Right cardiac atrium (tissue), 5 donors: ENCODE data around the gene RABGGTA. TPM values are rescaled to one million over a fixed set of nuclear protein-coding genes. Genes with fewer than 3 reads are reported as not detected.
A peak's percentile ranks its signal among the peaks of the same experiment; 100 is the strongest.

Source experiments
- ATAC-seq, 2 donors: fragments of 200-7000 bp; cut with Tn5 transposase; one replicate each; pipeline versions ENCODE4 v1.8.0 to v1.9.1; 2020; ENCODE audit warnings: moderate library complexity in 2 of 2, mild to moderate bottlenecking in 1 of 2
- DNase-seq, 3 donors: peaks; one replicate each; pipeline ENCODE4 v3.0.0-alpha.2; 2020
- H3K27ac ChIP-seq: one replicate; pipeline ENCODE4 v1.5.1; 2013; ENCODE audit warnings: mild to moderate bottlenecking, low read length, control low read depth, moderate library complexity
- H3K27me3 ChIP-seq: one replicate; pipeline ENCODE4 v1.6.1; 2013; ENCODE audit not compliant: control insufficient read depth, insufficient read depth
- H3K4me1 ChIP-seq: one replicate; pipeline ENCODE4 v1.6.1; 2013; ENCODE audit warnings: low read length; ENCODE audit not compliant: control insufficient read depth, insufficient read depth
- H3K4me3 ChIP-seq: one replicate; pipeline ENCODE4 v1.5.1; 2013; ENCODE audit warnings: low read length, control low read depth
- H3K9me3 ChIP-seq: one replicate; pipeline ENCODE4 v1.6.1; 2013; ENCODE audit warnings: low read length; ENCODE audit not compliant: control insufficient read depth
- WGBS: extraction: QIAGEN DNeasy Blood & Tissue Kit; methylation state at CpG from one replicate; pipeline ENCODE4 v1.1.7; 2013; 5-methylcytosine and 5-hydroxymethylcytosine counted together
- intact Hi-C, 4 donors: fragments of 100-400 bp; cut with DNase I; formaldehyde crosslinking; loops; one replicate each; pipeline versions ENCODE4 v1.11.0 to v1.14.0; 2022 to 2023
- polyA plus RNA-seq: library from polyadenylated mRNA; stranded (reverse); fragments of 200-250 nt; gene quantifications from one replicate; pipeline ENCODE4 v1.2.3, GENCODE V29; 2013
- total RNA-seq, 4 donors: library from RNA; stranded (reverse); fragmentation: NEBNext Ultra II Directional; extraction: Animal tissue kit (Norgen Biotek cat#: 25700); gene quantifications; one replicate each; pipeline ENCODE4 v1.2.1, GENCODE V29; 2021
- donor health status: healthy with polysubstance abuse.
- donor health status: DM: no; HTN: yes; CAD: no.
- donor health status: DM: no; HTN: no; CAD: no.
- donor health status: DM: no; HTN: yes; CAD: no; lungs with severe emphysema.
- donor health status: DM: yes; HTN: yes; CAD: no.

RABGGTA gene
- total and polyA plus RNA-seq, 5 donors = 18.1 to 21.4 (median 20.7) TPM

- Histone ChIP-seq H3K4me1 (peaks cover 2% of the 10 kb centered on the region), H3K27ac (no peak overlapping the region)
- WGBS = 88% methylated on average over 6 of the region's 6 CpGs
Observed at GRCh38 chr14:24277071-24277470, 5.7 kb upstream of the RABGGTA start.

GRCh38 chr14:24274101-24274543, 2.7 kb upstream of the RABGGTA start:
- DNase-seq (peak in 1 of 3 donors; percentile 3), ATAC-seq (no peak)
- H3K4me1 ChIP-seq = no peaks in the 10 kb centered on the region
- intact Hi-C loops = no loop called here
- WGBS = 72% methylated on average over 3 of the region's 3 CpGs
- no peaks in the 10 kb centered on the region for H3K27me3 ChIP-seq
- no peak overlapping the region for H3K27ac ChIP-seq
- H3K4me3 ChIP-seq = no peak overlapping the region
- no peaks in the 10 kb centered on the region for H3K9me3 ChIP-seq

More at GRCh38 chr14:24277071-24277470, 5.7 kb upstream of the RABGGTA start:
- peak in 1 of 3 donors; percentile 10 for DNase-seq
- no peaks in the 10 kb centered on the region for H3K9me3 ChIP-seq
- H3K4me3 ChIP-seq = no peak overlapping the region
- no peaks in the 10 kb centered on the region for H3K27me3 ChIP-seq
- intact Hi-C loops = no loop called here
- ATAC-seq = no peak

DNA sequence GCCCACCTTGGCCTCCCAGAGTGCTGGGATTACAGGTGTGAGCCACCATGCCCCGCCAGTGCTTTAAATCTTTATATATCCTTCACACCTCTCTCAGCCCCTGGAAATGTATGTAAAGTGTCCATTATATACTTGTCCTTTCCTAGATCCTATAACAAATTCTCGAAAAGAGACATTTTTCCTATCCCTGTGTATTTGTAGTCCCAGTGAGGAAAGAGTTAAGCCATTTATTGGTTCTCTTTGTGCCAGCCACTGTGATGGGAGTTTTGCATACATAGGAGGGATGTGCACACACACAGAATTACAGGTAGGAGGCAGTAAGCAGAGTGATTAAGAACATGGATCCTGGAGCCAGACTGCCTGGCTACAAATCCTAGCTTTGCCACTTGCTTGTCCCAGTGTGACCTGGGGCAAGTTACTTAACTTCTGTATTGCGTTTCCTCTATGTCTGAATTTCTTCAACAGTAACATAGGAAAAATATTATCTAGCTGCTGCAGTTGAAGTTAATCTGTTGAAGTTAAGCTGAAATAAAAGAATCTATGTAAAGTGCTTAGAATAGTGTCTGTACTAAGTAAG, 2.1 kb upstream of the RABGGTA start:
- no peak overlapping the region for H3K27ac ChIP-seq
- ATAC-seq (no peak), DNase-seq (peak in 1 of 3 donors; percentile 4)
- no peaks in the 10 kb centered on the region for H3K9me3 ChIP-seq
- WGBS = 92% methylated on average over 3 of the region's 3 CpGs
- no peaks in the 10 kb centered on the region for H3K4me1 ChIP-seq
- intact Hi-C loops = no loop called here
- no peak overlapping the region for H3K4me3 ChIP-seq
- no peaks in the 10 kb centered on the region for H3K27me3 ChIP-seq

GRCh38 chr14:24272467-24272866, 1.1 kb upstream of the RABGGTA start:
- Histone ChIP-seq H3K27me3 (no peaks in the 10 kb centered on the region), H3K4me3 (no peak overlapping the region), H3K27ac (no peak overlapping the region), H3K4me1 (no peaks in the 10 kb centered on the region), H3K9me3 (no peaks in the 10 kb centered on the region)
- 89% methylated on average over 2 of the region's 2 CpGs for WGBS
- intact Hi-C loops = no loop called here
- ATAC-seq = no peak
- no peak for DNase-seq

DNA sequence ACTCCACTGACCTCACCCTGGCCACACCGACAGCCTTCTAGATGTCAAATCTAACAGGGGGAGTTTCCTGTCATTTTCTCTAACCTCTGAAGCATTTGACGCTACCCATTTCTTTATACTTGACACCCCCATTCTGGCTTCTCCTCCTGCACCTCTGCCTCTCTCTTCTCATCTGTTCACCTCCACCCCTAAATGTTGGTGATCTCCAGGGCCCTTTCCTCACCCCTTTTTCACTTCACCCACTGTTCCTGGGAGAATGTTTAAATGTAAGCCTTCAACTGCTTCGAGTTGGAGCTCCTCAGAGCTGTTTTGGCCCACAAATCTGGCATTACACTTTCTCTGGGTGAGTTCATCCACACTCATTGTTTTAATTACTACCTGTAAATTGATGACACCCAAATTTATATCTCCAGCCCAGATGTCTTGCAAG, 452 bp upstream of the RABGGTA start:
- no peak for DNase-seq
- Histone ChIP-seq H3K4me3 (peak overlapping the region; percentile 85), H3K27me3 (no peaks in the 10 kb centered on the region), H3K27ac (peak overlapping the region; percentile 76), H3K4me1 (no peaks in the 10 kb centered on the region), H3K9me3 (no peaks in the 10 kb centered on the region)
- no peak for ATAC-seq
- 27% methylated on average over 3 of the region's 3 CpGs for WGBS
- intact Hi-C loops = no loop called here

DNA sequence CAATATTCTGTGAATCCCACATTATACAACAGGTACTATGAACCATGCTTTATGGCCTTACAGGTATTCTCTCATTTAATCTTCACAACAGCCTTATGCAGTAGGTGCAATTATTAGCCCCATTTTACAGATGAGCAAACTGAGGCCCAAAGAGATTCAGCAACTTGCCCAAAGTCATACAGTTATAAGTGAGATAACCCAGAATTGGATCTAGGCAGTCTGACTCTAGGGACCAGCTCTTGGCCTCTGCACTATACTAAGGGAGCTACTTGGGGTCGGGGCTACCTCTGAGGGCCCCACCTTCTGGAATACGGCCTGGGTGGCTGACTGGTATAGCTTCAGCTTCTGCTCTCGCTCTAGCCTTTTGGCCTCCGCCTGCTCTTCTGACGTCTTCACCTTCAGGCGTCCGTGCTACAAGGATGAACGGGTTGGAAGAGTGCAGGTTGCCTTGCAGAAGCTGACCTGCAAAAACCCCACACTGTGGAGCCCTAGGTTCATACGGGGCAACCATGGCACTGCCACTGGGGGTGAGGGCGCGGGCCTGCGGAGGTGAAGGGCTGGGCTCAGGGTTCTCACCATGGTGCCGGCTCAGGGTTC, 762 bp downstream of the RABGGTA start:
- intact Hi-C loops = no loop called here
- peak overlapping the region; percentile 85 for H3K4me3 ChIP-seq
- H3K27ac ChIP-seq = peak overlapping the region; percentile 97
- DNase-seq (no peak), ATAC-seq (peak in 1 of 2 donors; percentile 2)
- no peaks in the 10 kb centered on the region for H3K4me1 ChIP-seq
- H3K9me3 ChIP-seq = no peaks in the 10 kb centered on the region
- WGBS = 19% methylated on average over 13 of the region's 13 CpGs
- H3K27me3 ChIP-seq = no peaks in the 10 kb centered on the region

DNA sequence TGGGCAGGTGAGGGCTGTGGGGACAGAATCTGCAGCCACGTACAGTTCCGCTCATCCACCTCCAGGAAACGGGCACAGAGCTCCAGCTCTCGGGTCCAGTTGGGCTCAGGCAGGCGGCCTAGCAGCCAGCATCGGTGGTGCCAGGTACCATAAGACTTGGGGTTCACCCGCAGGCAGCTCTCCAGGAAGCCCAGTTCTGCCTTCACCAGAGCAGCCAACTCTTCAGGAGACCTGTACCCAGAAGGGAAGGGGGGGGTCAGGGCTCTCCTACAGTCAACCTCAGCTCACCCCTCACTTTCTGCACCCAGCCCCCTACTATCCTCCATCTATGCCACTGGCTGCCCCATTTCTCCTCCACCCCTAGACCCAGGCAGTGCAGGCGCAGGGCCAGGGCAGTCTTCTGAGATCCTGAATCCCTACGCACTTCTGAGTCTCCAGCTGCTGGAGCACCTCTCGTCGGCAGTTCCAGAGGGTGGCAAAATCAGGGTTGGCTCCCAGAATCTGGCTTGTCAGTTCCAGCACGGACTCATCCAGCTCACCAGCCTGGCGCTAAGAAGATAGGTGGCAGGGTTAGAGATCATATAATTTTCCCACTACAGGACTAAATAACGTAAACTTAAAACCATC, 1.4 kb downstream of the RABGGTA start:
- H3K9me3 ChIP-seq = no peaks in the 10 kb centered on the region
- H3K27ac ChIP-seq = no peak overlapping the region
- ATAC-seq = no peak
- DNase-seq = peak in 1 of 3 donors; percentile 51
- no peak overlapping the region for H3K4me3 ChIP-seq
- no peaks in the 10 kb centered on the region for H3K27me3 ChIP-seq
- H3K4me1 ChIP-seq = no peaks in the 10 kb centered on the region
- intact Hi-C loops = no loop called here
- WGBS = 96% methylated on average over 14 of the region's 14 CpGs

- Histone ChIP-seq H3K4me1 (no peaks in the 10 kb centered on the region), H3K27me3 (no peaks in the 10 kb centered on the region), H3K4me3 (no peak overlapping the region), H3K27ac (no peak overlapping the region), H3K9me3 (no peaks in the 10 kb centered on the region)
- intact Hi-C loops = no loop called here
- peak in 1 of 3 donors; percentile 32 for DNase-seq
- no peak for ATAC-seq
- 94% methylated on average over 8 of the region's 8 CpGs for WGBS
Observed at GRCh38 chr14:24269368-24269767, 2.0 kb downstream of the RABGGTA start.

- no peak overlapping the region for H3K4me3 ChIP-seq
- H3K27ac ChIP-seq = no peak overlapping the region
- no peaks in the 10 kb centered on the region for H3K9me3 ChIP-seq
- peak in 1 of 3 donors; percentile 5 for DNase-seq
- no peaks in the 10 kb centered on the region for H3K27me3 ChIP-seq
- WGBS = 86% methylated on average over 9 of the region's 9 CpGs
- ATAC-seq = no peak
- H3K4me1 ChIP-seq = no peaks in the 10 kb centered on the region
- intact Hi-C loops = no loop called here
Observed at GRCh38 chr14:24268225-24268624, 3.2 kb downstream of the RABGGTA start.

DNA sequence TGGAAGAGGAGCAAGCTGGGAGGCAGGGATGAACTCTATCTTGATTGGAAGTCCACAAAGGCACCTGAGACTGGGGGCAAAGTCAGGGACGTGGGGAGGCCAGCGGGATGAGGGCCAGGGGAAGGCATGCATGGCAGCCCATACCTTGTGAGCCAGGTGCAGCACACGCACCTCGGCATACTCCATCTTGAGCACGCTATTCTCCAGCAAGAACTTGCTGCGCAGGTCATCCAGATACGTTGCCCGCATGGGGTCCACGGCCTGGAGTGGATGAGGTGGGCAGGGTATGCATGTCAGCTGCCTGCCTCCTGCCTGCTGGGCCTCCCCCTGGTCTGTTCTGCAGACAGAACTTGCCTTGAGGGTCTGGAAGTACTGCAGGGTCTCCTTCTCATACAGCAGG, 3.9 kb downstream of the RABGGTA start:
- Histone ChIP-seq H3K27ac (no peak overlapping the region), H3K4me3 (no peak overlapping the region), H3K4me1 (no peaks in the 10 kb centered on the region), H3K27me3 (no peaks in the 10 kb centered on the region), H3K9me3 (no peaks in the 10 kb centered on the region)
- intact Hi-C loops = no loop called here
- WGBS = 91% methylated on average over 9 of the region's 9 CpGs
- peak in 1 of 3 donors; percentile 36 for DNase-seq
- ATAC-seq = no peak
